Prostate gland (tissue), 2 donors: ENCODE data around the gene TMEM43. TPM values are rescaled to one million over a fixed set of nuclear protein-coding genes. Genes with fewer than 3 reads are reported as not detected.
A peak's percentile ranks its signal among the peaks of the same experiment; 100 is the strongest.

Source experiments
- DNase-seq: peaks from one replicate; pipeline ENCODE4 v3.0.0-alpha.2; 2019; ENCODE audit warnings: low spot score
- H3K27ac ChIP-seq, 2 donors: fragments of 200-600 bp; sonication (generic); 2 replicates each; pipeline ENCODE4 v1.5.1; 2017 to 2019
- H3K27me3 ChIP-seq: fragments of 200-600 bp; sonication (generic); replicated peaks from 2 replicates; pipeline ENCODE4 v1.5.1; 2019; ENCODE audit not compliant: insufficient read depth
- H3K36me3 ChIP-seq, 2 donors: fragments of 200-600 bp; sonication (generic); 1 replicate in 1 of 2; 2 replicates in 1 of 2; pipeline versions ENCODE4 v1.5.1 to v1.8.1; 2017 to 2019
- H3K4me1 ChIP-seq: fragments of 200-600 bp; sonication (generic); replicated peaks from 2 replicates; pipeline ENCODE4 v1.5.1; 2019
- H3K4me3 ChIP-seq, 2 donors: fragments of 200-600 bp; sonication (generic); 2 replicates each; pipeline ENCODE4 v1.5.1; 2017 to 2019
- H3K9me3 ChIP-seq: fragments of 200-600 bp; sonication (generic); 2 replicates; pipeline ENCODE4 v1.5.1; 2017
- POLR2A ChIP-seq: fragments of 450-650 bp; IDR thresholded peaks from one replicate; pipeline ENCODE4 v1.6.1; 2016; ENCODE audit warnings: antibody characterized with exemption, mild to moderate bottlenecking
- POLR2AphosphoS5 ChIP-seq: sonication (generic); formaldehyde crosslinking; IDR thresholded peaks from one replicate; pipeline ENCODE4 v1.6.1; 2017; ENCODE audit warnings: antibody characterized with exemption
- WGBS: methylation state at CpG from one replicate; pipeline ENCODE4 v1.1.5; 2018; 5-methylcytosine and 5-hydroxymethylcytosine counted together
- intact Hi-C: fragments of 100-400 bp; cut with DNase I; formaldehyde crosslinking; loops from one replicate; pipeline ENCODE4 v1.14.2; 2022
- total RNA-seq, 2 donors: library from RNA; depleted of rRNA; stranded (reverse); fragments of >200 nt; gene quantifications; one replicate each; pipeline ENCODE4 v1.1.0, GENCODE V29; 2016
- TF ChIP-seq, protein P1 (sequence below), 4 experiments: fragments of 200-600 bp in 2 of 4; fragments of 450-650 bp in 2 of 4; sonication (generic) in 2 of 4; IDR thresholded peaks; 1 replicate in 3 of 4; 2 replicates in 1 of 4; pipeline ENCODE4 v1.5.1; 2016 to 2019; ENCODE audit warnings: antibody characterized with exemption in 4 of 4, mild to moderate bottlenecking in 2 of 4, moderate library complexity in 2 of 4

TMEM43 gene
- total RNA-seq, 2 donors from 2014 or later = 56.8 to 80.5 TPM

DNA sequence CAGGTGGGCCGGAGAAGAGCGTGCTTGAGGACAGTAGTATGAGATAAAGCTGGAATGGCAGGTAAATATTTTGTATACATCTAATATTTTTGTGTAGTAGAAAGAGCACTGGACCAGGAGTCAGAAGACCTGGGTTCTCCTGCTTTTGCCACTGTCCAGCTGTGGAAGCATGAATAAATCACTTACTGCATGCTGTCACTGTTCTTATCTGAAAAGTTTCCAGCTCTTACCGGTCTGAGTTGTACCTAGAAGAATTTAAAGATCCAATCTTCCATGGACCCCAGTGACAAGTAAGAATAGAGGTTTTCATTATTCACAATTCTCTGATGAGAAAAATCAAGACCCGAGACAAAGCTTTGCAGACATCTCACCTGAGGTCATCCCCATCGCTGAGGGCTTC, 47.6 kb downstream of the TMEM43 start:
- no peak overlapping the region for H3K27ac ChIP-seq
- no peaks in the 10 kb centered on the region for H3K27me3 ChIP-seq
- DNase-seq = no peak
- 95% methylated on average over 5 of the region's 5 CpGs for WGBS
- no peak overlapping the region for H3K4me3 ChIP-seq
- H3K36me3 ChIP-seq = peaks cover 0 to 8% of the 10 kb centered on the region in 2 donors
- H3K9me3 ChIP-seq = no peaks in the 10 kb centered on the region
- no peak for TF ChIP-seq POLR2A
- TF ChIP-seq, protein P1, sequence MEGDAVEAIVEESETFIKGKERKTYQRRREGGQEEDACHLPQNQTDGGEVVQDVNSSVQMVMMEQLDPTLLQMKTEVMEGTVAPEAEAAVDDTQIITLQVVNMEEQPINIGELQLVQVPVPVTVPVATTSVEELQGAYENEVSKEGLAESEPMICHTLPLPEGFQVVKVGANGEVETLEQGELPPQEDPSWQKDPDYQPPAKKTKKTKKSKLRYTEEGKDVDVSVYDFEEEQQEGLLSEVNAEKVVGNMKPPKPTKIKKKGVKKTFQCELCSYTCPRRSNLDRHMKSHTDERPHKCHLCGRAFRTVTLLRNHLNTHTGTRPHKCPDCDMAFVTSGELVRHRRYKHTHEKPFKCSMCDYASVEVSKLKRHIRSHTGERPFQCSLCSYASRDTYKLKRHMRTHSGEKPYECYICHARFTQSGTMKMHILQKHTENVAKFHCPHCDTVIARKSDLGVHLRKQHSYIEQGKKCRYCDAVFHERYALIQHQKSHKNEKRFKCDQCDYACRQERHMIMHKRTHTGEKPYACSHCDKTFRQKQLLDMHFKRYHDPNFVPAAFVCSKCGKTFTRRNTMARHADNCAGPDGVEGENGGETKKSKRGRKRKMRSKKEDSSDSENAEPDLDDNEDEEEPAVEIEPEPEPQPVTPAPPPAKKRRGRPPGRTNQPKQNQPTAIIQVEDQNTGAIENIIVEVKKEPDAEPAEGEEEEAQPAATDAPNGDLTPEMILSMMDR (IDR thresholded peaks at IDR 0.05) = no peak
- TF ChIP-seq POLR2AphosphoS5 = no peak
- no peaks in the 10 kb centered on the region for H3K4me1 ChIP-seq
- intact Hi-C loops = no loop called here

GRCh38 chr3:14174483-14174882, 49.6 kb downstream of the TMEM43 start:
- peaks cover 0 to 8% of the 10 kb centered on the region in 2 donors for H3K36me3 ChIP-seq
- intact Hi-C loops = no loop called here
- no peaks in the 10 kb centered on the region for H3K27me3 ChIP-seq
- TF ChIP-seq, protein P1 (IDR thresholded peaks at IDR 0.05) = no peak
- TF ChIP-seq POLR2A (no peak), POLR2AphosphoS5 (no peak)
- H3K27ac ChIP-seq = no peak overlapping the region
- peaks cover 3% of the 10 kb centered on the region for H3K4me1 ChIP-seq
- DNase-seq = no peak
- H3K9me3 ChIP-seq = no peaks in the 10 kb centered on the region
- H3K4me3 ChIP-seq = no peak overlapping the region
- WGBS = 76% methylated on average over 2 of the region's 2 CpGs

DNA sequence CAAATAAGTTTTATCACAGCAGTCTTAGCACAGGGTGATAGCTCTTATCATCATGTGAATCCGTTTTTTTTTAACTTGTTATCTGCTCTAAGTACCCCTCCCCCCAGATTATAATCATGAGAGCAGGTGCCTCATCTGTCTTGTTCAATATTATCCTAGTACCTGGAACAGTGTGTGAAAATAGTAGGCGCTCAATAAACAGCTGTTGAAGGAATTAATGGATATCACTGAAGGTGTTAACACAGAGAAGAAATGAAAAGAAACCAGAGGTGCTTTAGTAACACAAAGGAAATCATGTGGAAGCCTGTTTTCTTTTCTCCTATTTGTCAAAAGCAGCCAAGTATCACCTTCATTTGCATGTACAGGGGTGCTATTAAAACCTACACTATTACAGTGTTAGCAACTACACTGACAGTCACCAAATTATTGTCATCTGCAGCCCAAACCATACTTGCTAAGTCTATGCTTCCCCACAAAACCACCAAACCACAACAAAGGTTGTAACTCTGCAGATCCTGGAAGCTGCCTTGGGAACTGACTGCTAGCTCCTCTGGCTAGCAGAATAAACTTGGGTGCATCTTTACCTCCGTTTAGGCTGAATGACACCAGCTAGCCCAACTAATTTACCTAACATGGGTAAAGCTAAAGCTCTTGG, 50.7 kb downstream of the TMEM43 start:
- Histone ChIP-seq H3K27ac (no peak overlapping the region), H3K36me3 (peaks cover 0 to 8% of the 10 kb centered on the region in 2 donors), H3K4me1 (peaks cover 8% of the 10 kb centered on the region), H3K4me3 (no peak overlapping the region), H3K9me3 (no peaks in the 10 kb centered on the region), H3K27me3 (no peaks in the 10 kb centered on the region)
- TF ChIP-seq POLR2A (no peak), POLR2AphosphoS5 (no peak)
- TF ChIP-seq, protein P1 (IDR thresholded peaks at IDR 0.05) = no peak
- WGBS = 60% methylated on average over 3 of the region's 3 CpGs
- no peak for DNase-seq
- intact Hi-C loops = loop anchor here (2.0 kb wide), 1 partner anchor 51 kb away; the partner anchor contains the start of genes CHCHD4 and TMEM43

DNA sequence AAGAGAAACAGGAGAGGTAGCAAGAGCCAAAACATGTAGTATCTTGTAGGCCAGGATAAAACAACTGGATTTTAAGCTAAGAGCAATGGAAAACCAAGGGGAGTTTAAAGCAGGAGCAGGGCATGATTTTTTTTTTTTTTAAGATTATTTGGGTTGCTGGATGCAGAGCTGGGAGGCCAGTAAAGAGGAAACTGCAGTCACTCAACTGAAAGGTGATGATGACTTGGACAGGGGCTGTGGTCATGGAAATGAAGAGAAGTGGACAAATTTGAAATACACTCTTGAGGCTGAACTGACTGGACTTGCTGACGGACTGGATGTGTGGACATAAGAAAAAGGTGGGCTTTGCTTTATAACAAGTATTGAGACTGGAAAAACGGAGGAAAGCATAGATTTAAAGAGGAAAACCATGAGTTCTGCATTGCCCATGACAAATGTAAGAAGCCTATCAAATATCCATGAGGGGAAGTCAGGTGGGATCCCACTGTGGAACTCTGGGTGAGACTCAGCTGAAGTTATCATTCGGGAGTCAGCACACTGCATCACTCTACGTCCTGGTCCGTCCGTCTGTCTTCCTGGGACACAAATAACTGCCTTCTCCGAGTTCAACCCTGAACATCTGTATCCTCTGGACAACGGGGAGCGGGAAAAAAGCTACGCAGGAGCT, 52.9 kb downstream of the TMEM43 start:
- TF ChIP-seq POLR2AphosphoS5 (no peak), POLR2A (no peak)
- TF ChIP-seq, protein P1 (IDR thresholded peaks at IDR 0.05) = no peak
- H3K27ac ChIP-seq = peak overlapping the region; percentile 88 to 95
- H3K4me1 ChIP-seq = peaks cover 8% of the 10 kb centered on the region
- H3K9me3 ChIP-seq = no peaks in the 10 kb centered on the region
- 2% methylated on average over 10 of the region's 10 CpGs for WGBS
- no peaks in the 10 kb centered on the region for H3K27me3 ChIP-seq
- intact Hi-C loops = loop anchor here (2.0 kb wide), 2 partner anchors 53 to 281 kb away; partner anchors contain the start of genes CHCHD4 and TMEM43
- no peak for DNase-seq
- H3K4me3 ChIP-seq = peak overlapping the region; percentile 77 to 93
- no peaks in the 10 kb centered on the region for H3K36me3 ChIP-seq
